SJCRH30 (cell line): ENCODE results near the gene DUOXA1. TPM values are rescaled to one million over a fixed set of nuclear protein-coding genes. Genes with fewer than 3 reads are reported as not detected.

Experiments used
- DNase-seq, 2 experiments: peaks; one replicate each; pipeline ENCODE4 v3.0.0-alpha.2; 2015 to 2020
- H3K27ac ChIP-seq: fragments of 250-450 bp; sonication (Bioruptor Pico); 2 replicates; pipeline ENCODE4 v1.5.1; 2020; ENCODE audit warnings: mild to moderate bottlenecking, moderate library complexity
- H3K27me3 ChIP-seq: fragments of 250-450 bp; sonication (Bioruptor Pico); 2 replicates; pipeline ENCODE4 v1.5.1; 2020; ENCODE audit warnings: mild to moderate bottlenecking, moderate library complexity
- H3K36me3 ChIP-seq: fragments of 250-450 bp; sonication (Bioruptor Pico); 2 replicates; pipeline ENCODE4 v1.5.1; 2020; ENCODE audit warnings: mild to moderate bottlenecking, moderate library complexity
- H3K4me1 ChIP-seq: fragments of 250-450 bp; sonication (Bioruptor Pico); 2 replicates; pipeline ENCODE4 v1.5.1; 2020; ENCODE audit warnings: mild to moderate bottlenecking, moderate library complexity
- H3K4me3 ChIP-seq: fragments of 250-450 bp; sonication (Bioruptor Pico); 2 replicates; pipeline ENCODE4 v1.5.1; 2020; ENCODE audit warnings: mild to moderate bottlenecking, moderate library complexity
- H3K9me3 ChIP-seq: fragments of 250-450 bp; sonication (Bioruptor Pico); replicated peaks from 2 replicates; pipeline ENCODE4 v1.5.1; 2020; ENCODE audit warnings: mild to moderate bottlenecking, moderate library complexity
- total RNA-seq: library from RNA; depleted of rRNA; stranded (reverse); fragments of >200 nt; shearing (Covaris generic); gene quantifications from 2 replicates; pipeline ENCODE4 v1.2.3, GENCODE V29; 2014

DUOXA1 gene
- total RNA-seq, 1 experiment from 2014 or later: 0.04 TPM

GRCh38 chr15:45162771-45163507 lies 33.3 kb upstream of the DUOXA1 start:
- peaks cover 5% of the 10 kb centered on the region for H3K4me1 ChIP-seq
- no peaks in the 10 kb centered on the region for H3K27me3 ChIP-seq
- no peaks in the 10 kb centered on the region for H3K36me3 ChIP-seq
- DNase-seq: peak; percentile 91 to 95
- H3K4me3 ChIP-seq: no peak overlapping the region
- no peaks in the 10 kb centered on the region for H3K9me3 ChIP-seq
- H3K27ac ChIP-seq: no peak overlapping the region

- no peak for DNase-seq
These were observed 32.0 kb upstream of the DUOXA1 start for GRCh38 chr15:45161666-45162065.

GRCh38 chr15:45157974-45158373 lies 28.3 kb upstream of the DUOXA1 start:
- DNase-seq: peak; percentile 66 to 72
- no peak overlapping the region for H3K27ac ChIP-seq
- no peaks in the 10 kb centered on the region for H3K9me3 ChIP-seq
- no peaks in the 10 kb centered on the region for H3K36me3 ChIP-seq
- no peaks in the 10 kb centered on the region for H3K27me3 ChIP-seq
- H3K4me1 ChIP-seq: peaks cover 5% of the 10 kb centered on the region
- no peak overlapping the region for H3K4me3 ChIP-seq

More at GRCh38 chr15:45161666-45162065, 32.0 kb upstream of the DUOXA1 start:
- no peak overlapping the region for H3K27ac ChIP-seq
- no peaks in the 10 kb centered on the region for H3K9me3 ChIP-seq
- H3K4me3 ChIP-seq: no peak overlapping the region
- peaks cover 5% of the 10 kb centered on the region for H3K4me1 ChIP-seq
- H3K27me3 ChIP-seq: no peaks in the 10 kb centered on the region
- no peaks in the 10 kb centered on the region for H3K36me3 ChIP-seq

GRCh38 chr15:45156744-45157455 lies 27.2 kb upstream of the DUOXA1 start:
- H3K27ac ChIP-seq: no peak overlapping the region
- peak in 1 of 2 experiments; percentile 41 for DNase-seq
- H3K9me3 ChIP-seq: no peaks in the 10 kb centered on the region
- H3K4me1 ChIP-seq: no peaks in the 10 kb centered on the region; the same call in 1 of the 2 replicates
- H3K27me3 ChIP-seq: no peaks in the 10 kb centered on the region
- no peaks in the 10 kb centered on the region for H3K36me3 ChIP-seq
- no peak overlapping the region for H3K4me3 ChIP-seq

- Histone ChIP-seq H3K9me3 (no peaks in the 10 kb centered on the region), H3K4me1 (no peaks in the 10 kb centered on the region; the same call in 1 of the 2 replicates), H3K36me3 (no peaks in the 10 kb centered on the region), H3K27me3 (no peaks in the 10 kb centered on the region), H3K27ac (no peak overlapping the region), H3K4me3 (no peak overlapping the region)
- no peak for DNase-seq
These were observed 26.1 kb upstream of the DUOXA1 start for GRCh38 chr15:45155739-45156138.

GRCh38 chr15:45151998-45152828 lies 22.5 kb upstream of the DUOXA1 start:
- Histone ChIP-seq H3K36me3 (no peaks in the 10 kb centered on the region), H3K27me3 (no peaks in the 10 kb centered on the region), H3K9me3 (no peaks in the 10 kb centered on the region), H3K4me1 (no peaks in the 10 kb centered on the region; the same call in 1 of the 2 replicates), H3K4me3 (no peak overlapping the region), H3K27ac (no peak overlapping the region)
- DNase-seq: no peak

GRCh38 chr15:45150997-45151396 lies 21.3 kb upstream of the DUOXA1 start:
- H3K9me3 ChIP-seq: no peaks in the 10 kb centered on the region
- H3K27me3 ChIP-seq: 0 out of 2 replicates have a peak, but pooled peaks cover 3% of the 10 kb centered on the region
- H3K4me3 ChIP-seq: no peak overlapping the region
- H3K4me1 ChIP-seq: no peaks in the 10 kb centered on the region
- no peak overlapping the region for H3K27ac ChIP-seq
- no peaks in the 10 kb centered on the region for H3K36me3 ChIP-seq
- DNase-seq: no peak

GRCh38 chr15:45150481-45150880 lies 20.8 kb upstream of the DUOXA1 start:
- Histone ChIP-seq H3K4me3 (no peak overlapping the region), H3K36me3 (no peaks in the 10 kb centered on the region), H3K27ac (no peak overlapping the region), H3K9me3 (no peaks in the 10 kb centered on the region), H3K4me1 (no peaks in the 10 kb centered on the region), H3K27me3 (0 out of 2 replicates have a peak, but pooled peaks cover 3% of the 10 kb centered on the region)
- no peak for DNase-seq

- H3K4me3 ChIP-seq: no peak overlapping the region
- no peaks in the 10 kb centered on the region for H3K36me3 ChIP-seq
- DNase-seq: no peak
- H3K27me3 ChIP-seq: 0 out of 2 replicates have a peak, but pooled peaks cover 6% of the 10 kb centered on the region
- H3K9me3 ChIP-seq: no peaks in the 10 kb centered on the region
- no peaks in the 10 kb centered on the region for H3K4me1 ChIP-seq
- H3K27ac ChIP-seq: no peak overlapping the region
These were observed 19.4 kb upstream of the DUOXA1 start for GRCh38 chr15:45149060-45149459.

- Histone ChIP-seq H3K36me3 (no peaks in the 10 kb centered on the region), H3K9me3 (no peaks in the 10 kb centered on the region), H3K27me3 (0 out of 2 replicates have a peak, but pooled peaks cover 10% of the 10 kb centered on the region), H3K4me1 (no peaks in the 10 kb centered on the region), H3K27ac (no peak overlapping the region), H3K4me3 (no peak overlapping the region)
- no peak for DNase-seq
These were observed 18.7 kb upstream of the DUOXA1 start for GRCh38 chr15:45148076-45149059.

- Histone ChIP-seq H3K4me3 (no peak overlapping the region), H3K27ac (no peak overlapping the region), H3K4me1 (no peaks in the 10 kb centered on the region), H3K36me3 (no peaks in the 10 kb centered on the region), H3K27me3 (0 out of 2 replicates have a peak, but pooled peaks cover 10% of the 10 kb centered on the region), H3K9me3 (no peaks in the 10 kb centered on the region)
- DNase-seq: no peak
These were observed 17.9 kb upstream of the DUOXA1 start for GRCh38 chr15:45147606-45148005.

- no peaks in the 10 kb centered on the region for H3K36me3 ChIP-seq
- no peak for DNase-seq
- no peaks in the 10 kb centered on the region for H3K4me1 ChIP-seq
- no peaks in the 10 kb centered on the region for H3K9me3 ChIP-seq
- no peak overlapping the region for H3K27ac ChIP-seq
- H3K4me3 ChIP-seq: no peak overlapping the region
- H3K27me3 ChIP-seq: 0 out of 2 replicates have a peak, but pooled peaks cover 13% of the 10 kb centered on the region
These were observed 16.7 kb upstream of the DUOXA1 start for GRCh38 chr15:45146405-45146804.

GRCh38 chr15:45144775-45145174 lies 15.1 kb upstream of the DUOXA1 start:
- DNase-seq: no peak
- no peaks in the 10 kb centered on the region for H3K36me3 ChIP-seq
- H3K27ac ChIP-seq: no peak overlapping the region
- H3K4me3 ChIP-seq: no peak overlapping the region
- H3K4me1 ChIP-seq: no peaks in the 10 kb centered on the region
- H3K9me3 ChIP-seq: no peaks in the 10 kb centered on the region
- H3K27me3 ChIP-seq: peaks cover 13% of the 10 kb centered on the region; the same call in 1 of the 2 replicates

GRCh38 chr15:45143946-45144345 lies 14.3 kb upstream of the DUOXA1 start:
- Histone ChIP-seq H3K27ac (no peak overlapping the region), H3K27me3 (peaks cover 13% of the 10 kb centered on the region), H3K4me3 (no peak overlapping the region), H3K4me1 (no peaks in the 10 kb centered on the region), H3K36me3 (no peaks in the 10 kb centered on the region), H3K9me3 (no peaks in the 10 kb centered on the region)
- no peak for DNase-seq
